ENCODE results near the gene FYN.

FYN gene

DNA sequence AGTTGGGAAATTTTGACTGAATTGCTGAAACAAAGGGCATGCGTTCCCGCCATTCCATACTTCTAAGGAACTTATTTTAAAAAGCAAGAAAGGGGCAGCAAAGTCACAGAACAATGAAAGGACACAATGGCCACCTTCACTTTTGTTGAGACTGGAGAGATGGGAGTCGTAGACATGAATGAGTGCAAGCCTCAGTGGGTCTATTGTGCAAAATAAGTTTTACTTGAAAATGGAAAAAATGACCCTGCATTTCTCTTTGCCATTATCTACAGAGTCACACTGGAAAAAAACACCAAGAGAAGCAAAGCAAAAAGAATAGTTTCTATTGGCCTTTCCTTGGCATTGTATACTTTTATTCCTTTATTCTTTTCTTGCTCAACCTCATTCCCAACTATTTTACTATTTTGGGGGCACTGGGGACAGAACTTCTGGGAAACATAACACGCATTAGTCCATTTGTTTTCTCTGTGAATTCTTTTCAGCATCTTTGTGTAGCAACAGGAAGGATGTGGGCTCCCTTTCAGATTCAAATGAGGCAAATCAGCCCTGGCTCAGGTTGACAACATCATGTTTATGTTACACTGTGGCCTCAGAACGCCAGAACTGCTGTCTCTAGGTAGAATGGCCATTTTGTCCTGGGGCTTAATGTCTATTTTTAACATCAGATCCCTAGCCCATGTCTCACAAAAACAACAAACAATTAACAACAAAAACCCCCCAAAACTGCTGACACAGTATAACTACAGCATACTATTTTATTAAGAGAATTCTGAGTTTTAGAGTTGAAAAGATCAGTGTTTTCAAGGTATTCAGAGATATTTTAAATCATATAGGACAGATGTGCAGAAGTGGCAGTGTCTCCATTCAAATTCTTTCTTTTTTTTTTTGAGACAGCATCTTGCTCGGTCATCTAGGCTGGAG lies 122.2 kb downstream of the FYN start:
- DNase-seq (ENCODE audit: low spot score): no peak

- no peak for DNase-seq (ENCODE audit: low spot score)
Observed at GRCh38 chr6:111750153-111750552, 123.1 kb downstream of the FYN start.

DNA sequence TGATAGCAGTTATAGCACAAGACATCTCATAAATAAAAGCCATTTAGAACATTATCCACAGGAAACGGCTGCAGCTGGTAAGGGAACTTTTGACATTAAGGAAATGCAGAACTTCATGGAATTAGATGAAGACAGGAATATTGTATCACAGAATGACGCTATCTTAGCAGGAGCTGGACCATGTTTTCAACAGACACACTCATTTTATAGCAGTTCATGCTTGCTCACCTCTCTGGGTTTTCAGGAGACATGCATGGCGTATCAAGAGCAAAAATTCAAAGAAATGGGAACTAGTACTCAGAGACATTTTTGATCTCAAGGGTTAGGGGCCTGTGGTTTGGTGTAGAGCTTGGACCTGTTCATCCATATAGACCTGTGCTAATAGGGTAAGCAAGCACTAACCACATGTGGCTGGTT lies 125.0 kb downstream of the FYN start:
- DNase-seq (ENCODE audit: low spot score): no peak

GRCh38 chr6:111747829-111748228 lies 125.4 kb downstream of the FYN start:
- DNase-seq (ENCODE audit: low spot score): no peak

DNA sequence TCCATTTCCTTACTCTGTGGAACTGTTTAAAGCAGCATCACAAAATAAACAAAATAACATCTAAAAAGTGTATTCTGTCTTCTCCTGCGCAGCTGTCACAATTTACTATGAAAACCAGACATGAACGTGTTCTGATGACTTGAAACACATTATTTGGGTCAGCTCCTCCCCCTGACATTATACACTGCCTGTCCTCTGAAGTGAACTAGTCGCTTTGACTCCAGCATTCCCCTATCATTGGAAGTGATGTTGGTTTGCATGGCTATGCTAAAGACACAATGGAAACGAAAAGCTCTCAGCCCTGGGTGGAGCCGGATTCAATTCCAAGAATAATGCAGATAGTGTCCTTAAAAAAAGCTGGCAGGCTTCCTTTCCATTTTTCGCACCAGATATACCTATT lies 125.9 kb downstream of the FYN start:
- no peak for DNase-seq (ENCODE audit: low spot score)

DNA sequence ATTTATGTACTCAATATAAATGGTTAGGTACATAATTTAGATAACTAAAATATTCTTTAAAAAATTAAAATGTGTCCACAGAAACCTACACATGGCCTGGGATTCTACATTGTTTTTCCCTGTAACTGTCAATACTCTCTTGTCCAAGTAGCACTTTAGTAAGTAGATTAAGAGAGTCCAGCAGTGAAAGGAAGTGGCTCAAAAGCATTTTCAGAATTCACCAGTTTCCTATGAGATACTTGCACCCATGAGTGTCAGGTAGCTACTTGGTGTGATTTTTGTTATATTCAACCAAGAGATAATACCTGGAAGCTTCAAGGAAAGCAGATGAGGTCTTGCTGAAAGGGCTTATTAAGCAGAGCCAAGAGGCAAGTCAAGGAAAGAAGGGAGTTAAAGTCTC lies 126.3 kb downstream of the FYN start:
- DNase-seq (ENCODE audit: low spot score): no peak

GRCh38 chr6:111745636-111746035 lies 127.6 kb downstream of the FYN start:
- no peak for DNase-seq (ENCODE audit: low spot score)

DNA sequence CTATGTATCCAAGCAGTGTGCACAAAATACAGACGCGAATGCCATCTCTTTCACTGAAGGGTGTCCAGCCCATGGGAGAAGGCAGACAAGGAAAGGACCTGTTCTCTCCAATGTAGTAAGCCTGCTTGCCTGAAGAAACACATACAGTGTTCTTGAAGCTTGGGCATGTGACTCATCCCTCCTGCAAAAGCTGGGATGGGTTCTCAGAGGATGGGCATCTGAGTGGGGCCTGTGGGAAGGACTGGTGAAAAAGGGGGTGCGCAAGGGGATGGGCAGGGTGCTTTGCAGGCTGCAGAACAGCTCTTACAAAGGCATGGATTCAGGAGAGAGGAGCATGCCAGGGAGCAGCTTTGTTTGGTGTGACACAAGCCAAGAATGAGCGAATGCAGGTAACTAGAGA lies 128.1 kb downstream of the FYN start:
- DNase-seq (ENCODE audit: low spot score): no peak

DNA sequence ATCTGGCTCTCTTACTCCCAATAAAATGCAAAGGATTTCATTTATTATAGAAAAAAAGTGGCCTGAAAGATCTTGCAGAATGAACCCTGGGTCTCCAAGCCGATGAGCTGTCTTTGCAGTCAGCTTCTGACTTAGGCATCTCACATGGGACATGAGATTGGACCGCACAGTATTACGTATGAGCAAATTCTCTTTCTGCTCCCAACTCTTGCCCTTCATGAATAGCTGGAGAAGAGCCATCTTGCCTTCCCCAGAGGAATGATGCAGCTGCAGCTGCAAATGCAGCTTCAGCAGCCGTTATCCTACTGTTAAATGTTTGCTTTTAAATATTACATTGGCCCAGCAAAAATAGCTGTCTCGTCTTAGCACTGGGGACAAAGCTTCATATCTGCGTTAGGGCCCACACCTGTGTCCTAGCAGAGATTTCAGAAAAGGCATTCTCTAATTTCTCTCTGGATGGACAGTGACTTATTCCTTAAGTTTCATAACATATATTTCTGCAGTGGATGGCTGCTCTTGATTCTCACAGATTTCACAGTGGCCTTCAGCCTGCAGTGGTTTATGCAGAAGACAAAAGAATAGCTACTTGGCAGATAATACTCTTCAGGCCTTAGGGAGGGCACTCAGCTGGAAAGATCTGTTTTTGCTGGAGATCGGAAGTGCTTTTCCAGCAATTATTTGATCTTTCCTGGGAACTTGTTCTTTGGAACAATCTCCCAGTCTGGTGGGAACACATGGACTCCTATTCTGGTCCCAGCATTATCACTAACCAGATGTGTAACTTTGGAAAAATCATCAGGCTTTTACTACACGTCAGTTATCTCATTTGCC lies 129.2 kb downstream of the FYN start:
- DNase-seq (ENCODE audit: low spot score): no peak

GRCh38 chr6:111743360-111743759 lies 129.9 kb downstream of the FYN start:
- DNase-seq (ENCODE audit: low spot score): no peak

GRCh38 chr6:111741177-111741952 lies 131.9 kb downstream of the FYN start:
- no peak for DNase-seq (ENCODE audit: low spot score)

DNA sequence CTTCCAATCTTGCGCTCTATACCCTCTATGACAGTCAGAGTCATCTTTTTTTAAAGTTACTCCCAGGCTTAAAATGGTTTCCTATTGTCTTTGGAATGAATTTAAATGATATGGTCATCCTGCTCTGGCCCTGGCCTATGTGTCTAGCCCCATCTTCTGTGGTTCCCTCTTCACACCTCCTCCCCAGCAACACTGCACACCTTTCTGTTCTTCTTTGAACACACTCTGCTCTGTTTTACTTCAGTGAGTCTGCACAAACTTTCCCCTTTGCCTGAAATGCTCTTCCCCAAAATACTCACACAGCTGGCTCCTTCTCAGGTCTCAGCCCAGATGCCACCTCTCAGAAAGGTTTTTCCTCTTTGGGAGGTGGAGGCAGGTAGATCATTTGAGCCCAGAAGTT lies 132.7 kb downstream of the FYN start:
- no peak for DNase-seq (ENCODE audit: low spot score)

DNA sequence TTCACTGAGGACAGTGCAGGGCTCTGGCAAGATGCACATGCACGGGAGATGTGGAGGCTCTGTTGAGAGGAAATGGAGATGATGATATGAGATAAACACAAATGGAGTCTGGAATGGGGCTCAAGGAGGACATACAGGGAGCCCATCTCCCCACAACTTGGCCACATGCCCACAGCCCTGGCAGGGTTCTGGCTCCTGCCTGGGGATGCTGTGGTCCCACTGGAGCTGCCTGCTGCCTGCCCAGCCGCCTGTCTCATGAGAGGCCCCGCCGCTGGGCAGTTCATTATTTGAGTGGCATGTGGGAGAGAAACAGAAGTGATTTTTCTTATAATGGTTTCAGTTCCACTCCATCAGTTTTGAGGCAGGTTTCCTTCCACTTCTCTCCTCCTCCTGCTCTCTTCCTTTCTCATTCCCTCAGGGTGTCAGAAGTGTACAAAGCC lies 134.0 kb downstream of the FYN start:
- DNase-seq (ENCODE audit: low spot score): peak; percentile 38

GRCh38 chr6:111738631-111739030 lies 134.6 kb downstream of the FYN start:
- no peak for DNase-seq (ENCODE audit: low spot score)

DNA sequence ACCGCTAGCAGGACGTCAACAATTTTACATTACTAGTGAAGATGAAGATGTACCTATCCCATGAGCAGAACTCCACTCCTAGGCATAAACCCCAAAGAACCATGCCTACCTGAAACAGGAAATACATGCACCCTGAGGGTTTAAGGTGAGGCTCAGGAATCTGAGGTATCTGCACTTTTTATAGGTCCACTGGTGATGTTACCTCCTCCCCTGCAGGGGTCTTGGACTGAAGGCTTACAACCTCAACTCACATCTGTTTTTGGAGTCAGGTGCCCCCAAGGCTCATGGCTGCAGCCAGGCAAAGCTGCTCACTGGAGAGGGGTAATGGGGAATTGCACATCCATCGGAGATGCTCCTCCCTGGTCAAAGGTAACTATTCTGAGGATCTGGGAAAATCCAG lies 135.1 kb downstream of the FYN start:
- no peak for DNase-seq (ENCODE audit: low spot score)

- no peak for DNase-seq (ENCODE audit: low spot score)
Observed at GRCh38 chr6:111737065-111737521, 136.2 kb downstream of the FYN start.

DNA sequence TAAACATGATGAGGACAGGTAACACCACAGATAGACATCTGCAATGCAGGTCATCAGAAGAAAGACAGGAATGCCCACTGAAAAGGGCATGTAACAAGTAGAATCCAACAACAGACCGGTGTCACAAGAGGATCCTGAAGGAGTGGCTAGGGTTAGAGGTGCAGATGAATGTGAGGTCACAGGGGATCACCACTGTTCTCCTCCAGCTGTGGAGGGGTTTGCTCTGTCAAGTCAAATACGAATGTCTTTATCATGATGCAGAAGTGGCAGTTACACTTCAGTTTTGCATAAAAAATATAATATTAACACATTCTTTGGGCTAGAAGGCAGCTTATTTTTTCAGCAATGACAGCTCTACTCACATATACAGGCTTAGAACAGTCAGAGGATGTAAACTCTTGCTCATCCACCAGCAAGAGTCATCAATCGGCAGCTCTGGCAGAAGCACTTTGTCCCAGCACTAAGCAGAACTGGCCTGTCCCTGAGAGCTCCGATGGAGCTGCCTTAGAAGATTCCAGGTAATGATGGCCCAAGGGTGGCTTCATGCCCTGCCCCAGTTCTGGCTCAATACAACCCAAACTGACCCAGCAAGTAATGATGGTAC lies 137.1 kb downstream of the FYN start:
- DNase-seq (ENCODE audit: low spot score): no peak

GRCh38 chr6:111734068-111735061 lies 138.9 kb downstream of the FYN start:
- no peak for DNase-seq (ENCODE audit: low spot score)

DNA sequence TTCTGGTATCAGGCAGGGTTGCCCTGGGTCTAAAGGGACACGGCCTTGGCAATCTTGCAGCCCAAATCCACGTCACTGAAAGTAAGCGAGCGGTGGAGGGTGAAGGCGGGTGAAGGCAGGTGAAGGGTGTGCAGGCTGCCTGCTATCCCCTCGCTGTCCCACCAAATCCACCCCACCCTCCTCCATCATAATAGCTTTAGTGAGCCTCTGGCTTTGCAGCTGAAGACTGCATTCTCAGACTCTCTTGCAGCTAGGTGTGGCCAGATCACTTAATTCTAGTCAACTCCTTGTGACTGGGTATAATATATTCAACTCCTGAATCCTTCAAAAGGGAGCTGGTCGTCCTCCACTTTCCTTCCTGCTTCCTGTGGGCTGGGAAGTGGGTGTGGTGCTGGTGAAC lies 140.9 kb downstream of the FYN start:
- DNase-seq (ENCODE audit: low spot score): no peak

All from SK-N-DZ (cell line).